WI38 (cell line): ENCODE results near the gene LFNG.

Source experiments
- H3K4me3 ChIP-seq: 2 replicates; pipeline ENCODE4 v1.5.1; 2011; ENCODE audit warnings: low read depth, mild to moderate bottlenecking, control low read depth, low read length
- TF ChIP-seq, protein P1 (sequence below): IDR thresholded peaks from 2 replicates; pipeline ENCODE4 v1.5.1; 2012; ENCODE audit warnings: low read depth, mild to moderate bottlenecking, control low read depth, low read length

LFNG gene

DNA sequence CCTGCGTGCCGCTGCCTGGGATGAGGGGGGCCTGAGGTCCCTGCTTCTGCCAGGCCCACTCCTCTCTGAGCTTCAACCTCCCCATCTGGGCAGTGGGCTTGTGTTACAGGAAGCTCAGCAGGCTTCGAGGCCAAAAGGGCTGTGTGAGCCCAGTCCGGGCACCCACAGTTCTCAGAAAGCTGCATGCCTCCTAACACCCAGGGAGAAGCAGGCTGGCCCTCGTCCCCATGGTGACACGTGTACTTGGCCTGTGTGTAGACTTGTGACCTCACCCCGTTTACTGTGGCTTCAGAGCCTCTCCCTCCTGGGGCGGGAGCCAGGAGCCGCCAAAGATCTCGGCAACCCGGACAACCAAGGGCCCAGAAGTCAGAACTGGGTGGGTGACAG is 41.2 kb upstream of the LFNG start:
- H3K4me3 ChIP-seq = no peak overlapping the region
- TF ChIP-seq, protein P1, sequence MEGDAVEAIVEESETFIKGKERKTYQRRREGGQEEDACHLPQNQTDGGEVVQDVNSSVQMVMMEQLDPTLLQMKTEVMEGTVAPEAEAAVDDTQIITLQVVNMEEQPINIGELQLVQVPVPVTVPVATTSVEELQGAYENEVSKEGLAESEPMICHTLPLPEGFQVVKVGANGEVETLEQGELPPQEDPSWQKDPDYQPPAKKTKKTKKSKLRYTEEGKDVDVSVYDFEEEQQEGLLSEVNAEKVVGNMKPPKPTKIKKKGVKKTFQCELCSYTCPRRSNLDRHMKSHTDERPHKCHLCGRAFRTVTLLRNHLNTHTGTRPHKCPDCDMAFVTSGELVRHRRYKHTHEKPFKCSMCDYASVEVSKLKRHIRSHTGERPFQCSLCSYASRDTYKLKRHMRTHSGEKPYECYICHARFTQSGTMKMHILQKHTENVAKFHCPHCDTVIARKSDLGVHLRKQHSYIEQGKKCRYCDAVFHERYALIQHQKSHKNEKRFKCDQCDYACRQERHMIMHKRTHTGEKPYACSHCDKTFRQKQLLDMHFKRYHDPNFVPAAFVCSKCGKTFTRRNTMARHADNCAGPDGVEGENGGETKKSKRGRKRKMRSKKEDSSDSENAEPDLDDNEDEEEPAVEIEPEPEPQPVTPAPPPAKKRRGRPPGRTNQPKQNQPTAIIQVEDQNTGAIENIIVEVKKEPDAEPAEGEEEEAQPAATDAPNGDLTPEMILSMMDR = no peak

- TF ChIP-seq, protein P1 = no peak
- H3K4me3 ChIP-seq = no peak overlapping the region
These were observed 40.8 kb upstream of the LFNG start for GRCh38 chr7:2478800-2479199.

DNA sequence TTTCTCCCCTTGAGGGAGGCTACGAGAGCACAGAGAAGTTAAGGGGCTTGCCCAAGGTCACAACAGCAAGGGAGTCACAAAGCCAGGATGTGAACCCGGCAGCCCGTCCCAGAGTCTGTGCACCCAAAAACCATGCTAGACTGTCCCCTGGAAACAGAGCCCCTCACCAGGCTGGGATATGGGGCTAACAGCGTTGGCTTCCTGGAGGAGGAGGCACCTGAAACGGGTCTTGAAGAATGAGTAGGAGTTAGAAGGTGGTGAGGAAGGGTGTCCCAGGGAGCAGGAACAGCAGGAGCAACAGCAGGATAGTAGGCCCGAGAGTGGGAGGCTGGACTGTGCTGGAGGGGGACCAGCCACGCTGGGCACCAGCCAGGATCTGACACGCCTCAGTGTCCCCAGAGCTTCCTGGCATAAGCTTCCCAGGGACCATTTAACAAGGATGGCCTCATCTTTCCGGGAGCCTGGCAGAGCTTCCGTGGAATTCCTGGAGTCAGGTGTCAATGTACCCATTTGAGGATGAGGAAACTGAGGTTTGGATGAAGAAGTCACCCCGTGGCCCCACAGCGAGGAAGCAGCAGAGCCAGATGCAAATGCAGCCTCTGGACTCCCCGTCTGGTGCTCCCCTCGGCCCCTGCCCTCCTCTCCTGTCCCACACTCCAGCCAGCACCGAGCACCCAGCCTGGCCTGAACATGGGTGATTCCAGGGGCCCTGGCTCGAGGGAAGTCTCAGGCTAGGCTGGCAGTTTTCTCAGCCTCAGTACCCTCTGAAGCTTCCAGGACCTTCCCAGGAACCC is 40.1 kb upstream of the LFNG start:
- TF ChIP-seq, protein P1 = no peak
- H3K4me3 ChIP-seq = no peak overlapping the region

- H3K4me3 ChIP-seq = no peak overlapping the region
- TF ChIP-seq, protein P1 = no peak
These were observed 39.5 kb upstream of the LFNG start for GRCh38 chr7:2480070-2480408.

- TF ChIP-seq, protein P1 = no peak
These were observed 38.4 kb upstream of the LFNG start for GRCh38 chr7:2481195-2481594.

DNA sequence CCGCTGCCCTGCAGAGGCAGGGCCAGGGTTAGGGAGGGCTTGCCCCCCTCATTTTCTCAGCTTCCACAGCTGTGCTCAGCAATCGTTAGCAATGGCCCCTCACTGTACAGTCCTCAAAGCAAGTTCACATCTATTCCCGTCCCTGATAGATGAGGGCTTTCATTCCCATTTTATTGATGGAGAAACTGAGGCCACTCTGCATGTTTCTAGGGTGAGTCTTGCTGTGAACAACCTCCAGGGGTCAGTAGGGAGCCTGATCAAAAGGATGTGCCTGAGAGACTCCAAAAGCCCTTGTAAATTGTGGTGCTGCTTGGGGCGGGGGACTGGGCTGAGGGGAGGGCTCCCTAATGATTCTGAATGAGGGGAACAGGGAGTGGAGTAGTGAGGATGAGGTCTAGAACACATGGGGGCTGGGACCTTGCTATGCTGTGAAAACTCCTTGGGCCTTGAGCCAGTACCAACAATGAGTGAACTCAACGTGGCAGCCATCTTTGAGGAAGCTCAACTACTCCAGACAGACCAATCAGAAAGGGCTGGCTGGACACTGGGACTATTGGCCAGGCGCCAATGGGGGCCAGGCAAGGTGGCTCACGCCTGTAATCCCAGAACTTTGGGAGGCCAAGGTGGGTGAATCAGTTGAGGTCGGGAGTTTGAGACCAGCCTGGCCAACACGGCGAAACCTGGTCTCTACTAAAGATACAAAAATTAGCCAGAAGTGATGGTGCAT is 36.7 kb upstream of the LFNG start:
- no peak overlapping the region for H3K4me3 ChIP-seq
- TF ChIP-seq, protein P1 = no peak

More at GRCh38 chr7:2481195-2481594, 38.4 kb upstream of the LFNG start:
- H3K4me3 ChIP-seq = no peak overlapping the region

DNA sequence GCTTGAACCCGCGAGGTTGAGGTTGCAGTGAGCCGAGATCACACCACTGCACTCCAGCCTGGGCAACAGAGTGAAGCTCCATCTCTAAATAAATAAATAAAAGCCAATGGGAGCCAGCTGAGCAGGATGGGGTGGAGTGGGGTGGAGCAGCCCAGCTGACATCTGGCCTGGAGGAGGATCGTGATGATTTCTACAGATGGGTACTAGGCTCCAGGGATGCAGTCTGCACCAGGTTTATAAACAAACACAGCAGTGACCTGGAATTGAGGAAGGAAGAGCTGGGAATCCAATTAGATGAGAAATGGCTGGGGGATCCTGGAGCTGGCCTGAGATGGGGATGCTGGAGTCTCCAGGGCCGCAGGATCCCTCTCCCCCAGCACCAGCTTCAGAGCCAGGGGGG is 36.1 kb upstream of the LFNG start:
- TF ChIP-seq, protein P1 = no peak
- H3K4me3 ChIP-seq = no peak overlapping the region
